ENCODE data around the gene TENM4.

DNA sequence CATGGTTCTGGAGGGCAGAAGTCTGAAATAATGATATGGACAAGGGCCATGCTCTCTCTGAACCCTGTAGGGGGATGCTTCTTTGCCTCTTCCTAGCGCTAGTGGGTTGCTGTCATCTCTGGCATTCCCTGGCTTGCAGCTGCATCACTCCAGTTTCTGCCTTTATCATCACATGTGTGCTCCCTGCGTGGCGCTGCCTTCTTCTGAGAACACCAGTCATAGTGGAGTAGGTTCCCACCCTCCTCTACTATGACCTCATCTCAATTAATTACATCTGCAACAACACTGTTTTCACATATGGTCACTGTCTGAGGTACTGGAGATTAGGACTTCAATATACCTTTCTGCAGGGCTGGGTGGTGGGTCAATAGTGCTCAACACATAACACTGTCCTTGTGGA lies 463.8 kb downstream of the TENM4 start:
- TF ChIP-seq, protein P1, sequence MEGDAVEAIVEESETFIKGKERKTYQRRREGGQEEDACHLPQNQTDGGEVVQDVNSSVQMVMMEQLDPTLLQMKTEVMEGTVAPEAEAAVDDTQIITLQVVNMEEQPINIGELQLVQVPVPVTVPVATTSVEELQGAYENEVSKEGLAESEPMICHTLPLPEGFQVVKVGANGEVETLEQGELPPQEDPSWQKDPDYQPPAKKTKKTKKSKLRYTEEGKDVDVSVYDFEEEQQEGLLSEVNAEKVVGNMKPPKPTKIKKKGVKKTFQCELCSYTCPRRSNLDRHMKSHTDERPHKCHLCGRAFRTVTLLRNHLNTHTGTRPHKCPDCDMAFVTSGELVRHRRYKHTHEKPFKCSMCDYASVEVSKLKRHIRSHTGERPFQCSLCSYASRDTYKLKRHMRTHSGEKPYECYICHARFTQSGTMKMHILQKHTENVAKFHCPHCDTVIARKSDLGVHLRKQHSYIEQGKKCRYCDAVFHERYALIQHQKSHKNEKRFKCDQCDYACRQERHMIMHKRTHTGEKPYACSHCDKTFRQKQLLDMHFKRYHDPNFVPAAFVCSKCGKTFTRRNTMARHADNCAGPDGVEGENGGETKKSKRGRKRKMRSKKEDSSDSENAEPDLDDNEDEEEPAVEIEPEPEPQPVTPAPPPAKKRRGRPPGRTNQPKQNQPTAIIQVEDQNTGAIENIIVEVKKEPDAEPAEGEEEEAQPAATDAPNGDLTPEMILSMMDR (IDR thresholded peaks at IDR 0.05), result no peak
- TF ChIP-seq POLR2A (IDR thresholded peaks at IDR 0.05), result no peak

All from uterus (tissue), 2 donors.